Dermis blood vessel endothelial cell (primary cell): ENCODE measurements around the gene SF3A1. TPM values are rescaled to one million over a fixed set of nuclear protein-coding genes. Genes with fewer than 3 reads are reported as not detected.

Source experiments
- DNase-seq: peaks from one replicate; pipeline ENCODE4 v3.0.0; 2010
- total RNA-seq: library from RNA; depleted of rRNA; stranded (reverse); fragments of >200 nt; gene quantifications from 2 replicates; pipeline ENCODE4 v1.2.3, GENCODE V29; 2014

SF3A1 gene
- total RNA-seq, 1 donor from 2014 or later, result 17.5 TPM

DNA sequence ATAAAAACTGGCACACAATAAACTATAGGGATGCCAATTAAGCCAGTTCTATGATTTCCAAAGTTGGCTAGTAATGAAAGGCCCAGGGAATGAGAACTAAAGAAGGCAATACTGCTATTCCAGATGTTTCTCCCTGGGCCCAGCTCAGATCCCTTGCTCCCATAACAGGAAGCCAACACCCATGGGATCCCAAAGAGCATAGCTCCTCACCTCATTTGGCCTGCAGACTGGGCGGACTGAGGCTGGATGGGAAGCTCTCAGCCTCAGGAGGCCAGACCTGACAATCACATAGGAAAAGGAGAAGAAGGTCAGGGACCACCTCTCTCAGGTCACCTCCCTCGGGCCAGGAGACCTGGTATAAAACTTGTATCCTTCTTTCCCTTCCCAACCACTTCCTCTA is 35.2 kb downstream of the SF3A1 start:
- no peak for DNase-seq

DNA sequence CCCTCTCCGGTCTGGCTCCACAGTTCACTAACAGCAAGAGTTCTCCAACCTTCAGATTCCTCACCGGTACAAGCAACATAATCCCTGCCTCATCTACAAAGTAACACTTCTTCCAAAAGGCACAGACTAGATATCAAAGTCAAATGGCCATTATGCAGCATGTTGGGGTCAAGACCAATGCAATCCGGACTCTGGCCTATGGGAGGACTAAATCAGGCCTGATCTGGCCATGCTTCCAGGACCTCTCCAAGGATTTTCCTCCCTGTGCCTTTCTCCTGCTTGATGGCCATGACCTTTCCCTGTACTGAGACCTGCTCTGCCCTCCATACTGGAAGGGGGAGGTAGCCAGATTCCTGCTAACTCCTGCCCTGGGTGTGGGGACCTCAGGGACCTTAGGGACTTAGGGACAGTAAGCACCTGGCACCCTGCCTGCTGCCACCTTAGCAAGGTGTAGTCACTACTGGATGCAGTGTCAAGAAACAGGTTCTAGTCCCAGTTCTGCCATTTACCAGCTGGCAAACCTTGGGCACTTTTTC is 36.6 kb downstream of the SF3A1 start:
- DNase-seq, result no peak

DNA sequence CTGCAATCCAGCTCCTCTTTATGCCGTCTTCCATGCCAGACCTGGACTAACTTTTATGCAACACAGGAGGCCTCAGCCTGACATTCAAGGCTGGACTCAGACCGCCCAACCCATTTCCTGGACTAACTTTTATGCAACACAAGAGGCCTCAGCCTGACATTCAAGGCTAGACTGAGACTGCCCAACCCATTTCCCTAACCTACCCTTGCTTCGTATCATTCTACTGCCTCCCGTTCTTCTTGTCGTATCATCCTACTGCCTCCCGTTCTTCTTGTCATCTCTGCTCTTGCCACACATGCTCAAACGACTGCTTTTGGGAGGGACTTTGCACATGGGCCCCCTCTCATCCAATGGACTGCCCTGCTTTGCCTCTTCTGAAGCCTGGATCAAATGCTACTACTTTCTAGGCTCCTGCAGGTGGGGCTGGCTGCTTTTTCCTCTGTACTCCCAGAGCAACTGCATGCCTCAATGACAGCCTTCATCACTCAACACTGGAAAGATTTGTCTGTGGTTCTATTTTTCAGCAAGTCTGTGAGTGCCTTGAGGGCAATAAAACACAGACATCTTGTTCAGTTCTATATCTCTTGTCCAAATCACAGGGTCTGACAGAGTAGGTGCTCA is 37.8 kb downstream of the SF3A1 start:
- DNase-seq, result no peak

DNA sequence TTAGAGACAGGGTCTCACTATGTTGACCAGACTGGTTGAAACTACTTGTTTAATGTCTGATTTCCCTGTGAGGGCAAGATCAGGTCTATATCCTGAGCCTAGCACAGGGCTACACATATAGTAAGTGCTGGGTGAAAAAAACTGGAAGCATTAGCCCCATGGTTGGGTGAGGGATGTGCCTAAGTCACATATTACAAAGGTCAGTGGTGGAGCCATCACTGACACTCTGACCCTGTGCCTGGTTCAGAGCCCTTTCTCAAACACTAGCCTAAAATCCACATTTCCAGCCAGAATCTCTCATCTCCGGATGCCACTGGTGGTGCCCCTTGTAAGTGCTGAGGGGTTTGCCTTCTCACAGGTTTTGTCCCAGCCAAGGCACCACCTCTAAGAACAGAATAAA is 38.9 kb downstream of the SF3A1 start:
- no peak for DNase-seq

DNA sequence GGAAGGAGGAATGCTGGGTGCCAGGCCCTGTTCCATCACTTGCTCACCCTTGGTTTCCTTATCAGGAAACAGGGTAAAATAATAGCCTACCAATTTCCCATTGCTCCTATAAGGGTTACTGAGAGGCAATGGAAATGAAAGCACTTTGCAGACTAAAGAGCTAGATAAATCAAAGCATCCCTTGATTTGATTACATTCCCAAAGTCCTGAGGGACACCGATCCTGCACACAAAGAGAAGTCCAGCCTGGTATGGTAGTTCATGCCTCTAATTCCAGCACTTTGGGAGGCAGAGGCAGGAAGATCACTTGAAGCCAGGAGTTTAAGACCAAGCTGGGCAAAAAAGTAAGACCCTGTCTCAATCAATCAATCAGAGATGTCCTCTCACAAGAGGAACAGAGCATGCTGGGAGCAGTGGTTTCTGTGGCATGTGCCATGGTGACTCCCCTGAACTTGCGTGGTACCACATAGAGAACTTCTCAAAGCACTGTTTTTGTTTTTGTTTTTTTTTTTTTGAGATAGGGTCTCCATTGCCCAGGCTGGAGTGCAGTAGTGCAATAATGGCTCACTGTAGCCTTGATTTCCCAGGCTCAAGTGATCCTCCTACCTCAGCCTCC is 40.6 kb downstream of the SF3A1 start:
- no peak for DNase-seq

DNA sequence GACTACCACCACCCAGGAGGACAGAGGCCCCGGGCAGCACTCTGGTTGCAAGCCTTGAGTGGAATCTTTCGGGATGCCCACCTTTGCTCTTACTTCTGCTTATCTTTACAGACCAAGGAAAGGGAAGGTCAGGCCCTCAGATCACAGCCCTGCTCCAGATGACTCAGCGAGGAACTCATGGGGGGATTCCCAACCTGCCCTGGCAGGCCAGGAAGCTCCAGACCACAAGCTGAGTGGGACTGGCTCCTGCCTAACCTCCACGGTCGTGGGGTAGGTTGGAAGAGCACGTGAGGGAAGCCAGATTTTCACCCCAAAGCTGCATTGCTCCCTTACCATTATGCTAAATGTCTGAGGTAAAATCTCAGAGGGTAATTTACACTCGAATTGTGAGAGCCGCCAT is 41.8 kb downstream of the SF3A1 start:
- peak; percentile 60 for DNase-seq

DNA sequence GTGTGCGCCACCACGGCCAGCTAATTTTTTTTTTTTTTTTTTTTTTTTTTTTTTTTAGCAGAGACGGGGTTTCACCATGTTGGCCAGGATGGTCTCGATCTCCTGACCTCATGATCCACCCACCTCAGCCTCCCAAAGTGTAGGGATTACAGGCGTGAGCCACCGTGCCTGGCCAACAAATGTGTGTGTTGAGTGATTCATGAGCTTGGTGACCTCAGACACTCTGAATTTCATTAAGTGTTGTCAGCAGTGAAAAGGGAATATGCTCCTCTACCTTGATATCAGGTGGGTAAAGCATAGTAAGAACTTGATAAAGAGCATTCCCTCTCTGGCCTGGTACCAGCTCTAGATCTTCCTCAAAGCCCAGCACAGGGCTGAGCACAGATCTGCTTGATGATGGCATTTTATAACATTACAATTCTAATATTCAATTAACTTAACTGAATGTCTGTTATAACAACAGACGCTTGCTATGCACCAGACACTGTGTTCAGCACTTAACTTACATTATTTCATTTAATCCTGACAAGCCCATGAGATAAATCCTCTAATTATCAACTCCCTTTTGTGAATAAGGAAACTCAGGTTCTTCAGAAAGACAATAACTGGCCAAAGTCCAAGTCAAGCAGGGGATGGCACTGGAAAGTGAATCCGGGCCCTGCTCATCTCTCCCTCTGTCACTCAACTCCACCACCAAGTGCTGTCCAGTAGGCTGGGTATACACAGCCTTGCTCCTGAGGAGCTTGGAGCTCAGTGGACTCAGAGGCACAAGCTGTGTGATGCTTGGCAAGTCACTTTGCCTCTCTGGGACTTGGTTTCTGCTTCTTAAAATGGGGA is 42.9 kb downstream of the SF3A1 start:
- DNase-seq, result peak; percentile 15

DNA sequence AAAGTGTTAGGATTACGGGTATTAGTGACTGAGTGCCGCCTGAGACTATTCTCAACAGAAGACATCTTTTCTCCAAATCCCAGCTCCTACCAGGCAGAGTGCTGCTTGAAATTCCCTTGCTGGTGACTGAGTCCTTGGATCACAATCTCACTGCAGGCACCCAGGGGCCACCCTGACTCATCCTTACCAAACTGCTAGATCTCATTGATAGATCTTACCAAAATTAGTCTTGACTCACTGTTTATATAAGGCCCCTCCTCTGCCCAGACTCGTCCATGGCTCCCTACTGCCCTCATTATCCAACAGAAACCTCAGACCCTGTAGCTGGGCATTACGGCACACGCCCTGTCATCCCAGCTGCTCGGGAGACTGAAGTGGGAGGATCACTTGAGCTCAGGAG is 44.6 kb downstream of the SF3A1 start:
- no peak for DNase-seq

DNA sequence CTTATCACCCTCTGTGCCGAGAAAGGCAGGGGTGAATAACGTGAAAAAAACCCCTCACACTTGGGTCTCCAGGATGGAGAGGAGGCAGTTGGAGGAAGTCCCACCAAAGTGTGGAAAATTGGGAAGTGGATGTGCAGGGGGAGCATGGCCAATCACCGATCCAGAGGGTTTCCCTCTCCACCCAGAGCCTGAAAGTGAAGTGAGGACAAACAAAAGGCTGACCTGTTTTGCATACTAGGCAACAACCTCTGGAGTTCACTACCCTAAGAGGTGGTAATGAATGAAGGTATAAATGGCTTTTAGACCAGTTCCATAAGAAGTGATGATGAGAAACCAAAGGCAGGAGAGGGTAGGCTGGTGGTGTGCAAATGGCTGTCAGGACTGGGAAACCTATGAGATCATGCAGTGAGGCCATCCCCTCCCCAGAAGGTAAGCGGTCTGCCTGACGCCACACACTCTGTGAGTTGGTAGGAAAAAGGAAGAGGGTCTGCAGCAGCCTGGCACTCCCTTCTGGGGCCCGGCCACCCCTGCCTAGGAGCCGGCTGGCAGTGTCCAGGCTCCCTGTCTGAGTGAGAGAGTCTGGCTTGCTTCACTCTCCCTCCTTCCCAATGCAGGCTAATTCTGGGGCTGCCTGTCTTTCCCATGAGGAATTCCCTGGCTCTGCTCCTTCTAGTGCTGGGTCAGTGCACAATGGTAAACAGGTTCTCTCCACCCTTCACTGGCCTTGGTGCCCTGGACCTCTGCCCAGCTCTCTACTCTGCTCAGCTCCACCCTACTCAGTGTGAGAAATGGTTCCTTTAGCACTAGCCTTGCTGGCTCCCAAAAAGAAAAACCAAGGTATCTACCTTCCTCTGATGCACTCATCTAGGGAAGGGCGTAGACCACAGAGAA is 45.6 kb downstream of the SF3A1 start:
- DNase-seq, result no peak

DNA sequence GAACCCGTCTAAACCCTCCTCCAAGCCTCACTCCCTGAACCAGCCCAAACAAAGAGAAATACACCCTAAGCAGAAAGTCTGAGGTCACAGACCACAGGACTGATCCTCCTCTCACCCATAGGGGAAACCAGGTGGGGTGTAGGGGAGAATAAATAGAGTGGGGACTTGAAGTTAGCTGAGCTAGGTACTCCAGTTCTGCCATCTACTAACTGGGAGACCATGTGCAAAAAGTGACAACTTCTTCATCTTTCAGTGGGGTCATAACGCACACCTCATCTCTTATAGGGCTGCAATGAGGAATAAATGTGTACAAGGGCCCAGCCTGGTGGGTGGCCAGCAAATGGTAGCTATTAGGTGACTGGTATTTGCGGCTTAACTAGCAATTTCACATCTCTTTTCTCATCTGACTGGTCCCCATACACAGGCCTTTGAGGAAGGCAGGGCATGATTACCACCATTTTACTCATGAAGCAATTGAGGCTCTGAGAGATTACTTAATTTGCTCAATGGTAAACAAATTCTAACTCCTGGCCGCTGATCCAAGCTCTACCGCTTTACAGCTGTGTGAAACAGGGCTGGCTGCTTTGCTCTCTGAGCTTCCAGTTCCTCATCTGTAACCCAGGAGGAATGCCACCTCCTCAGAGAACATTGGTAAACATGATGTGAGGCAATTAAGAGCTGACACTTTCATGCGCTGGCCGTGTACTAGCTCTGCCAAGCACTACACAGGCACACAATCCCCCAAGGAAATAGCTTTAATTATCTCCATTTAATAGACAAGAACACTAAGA is 46.5 kb downstream of the SF3A1 start:
- DNase-seq, result no peak

DNA sequence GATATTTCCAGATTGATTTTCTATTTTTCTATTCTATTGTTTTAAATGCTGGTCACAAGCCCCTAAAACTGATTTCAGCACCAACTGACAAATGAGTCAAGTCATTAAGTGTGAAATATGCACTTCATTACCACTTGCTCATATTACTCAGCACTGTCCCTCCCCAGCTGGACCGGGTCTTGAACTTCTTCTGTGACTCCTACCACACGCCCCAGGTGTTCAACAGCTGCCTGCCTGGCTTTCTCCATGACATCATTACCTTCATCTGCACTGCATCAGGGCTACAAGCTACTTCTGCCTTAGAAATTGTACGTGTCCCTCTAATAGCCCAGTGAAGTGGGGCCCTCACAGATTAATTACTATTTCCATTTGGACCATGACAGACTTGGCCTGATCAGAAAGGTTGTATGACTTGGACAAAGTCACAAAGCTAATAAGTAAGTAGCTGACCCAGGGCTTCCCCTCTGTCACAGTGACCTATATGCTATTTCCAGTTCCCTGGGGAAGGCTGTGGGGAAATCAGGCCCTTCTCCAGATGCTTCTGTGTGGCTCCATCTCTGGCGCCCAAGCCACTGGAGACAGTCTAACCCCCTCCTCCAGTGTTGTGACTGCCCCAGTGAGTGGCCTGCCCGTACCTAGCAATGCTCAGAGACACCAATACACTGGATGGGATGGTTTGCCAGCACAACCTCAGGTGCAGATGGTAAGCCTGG is 48.0 kb downstream of the SF3A1 start:
- DNase-seq, result peak; percentile 27

DNA sequence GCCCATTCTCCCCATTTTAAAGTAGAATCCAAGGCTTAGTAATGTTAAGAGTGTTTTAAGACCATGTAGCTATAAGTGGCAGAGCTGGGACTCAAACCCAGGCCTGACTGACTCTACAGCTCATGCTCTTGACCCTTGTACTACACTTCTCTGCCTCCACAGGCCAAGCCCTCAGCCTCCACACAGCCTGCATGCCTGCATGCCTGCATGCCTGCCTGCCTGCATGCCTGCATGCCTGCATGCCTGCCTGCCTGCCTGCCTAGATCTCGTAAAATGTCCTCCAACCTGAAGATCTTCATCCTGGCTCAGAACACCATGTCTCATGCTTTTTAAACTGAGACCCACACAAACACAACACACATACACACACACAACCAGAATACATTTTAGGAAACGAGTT is 48.6 kb downstream of the SF3A1 start:
- DNase-seq, result no peak

DNA sequence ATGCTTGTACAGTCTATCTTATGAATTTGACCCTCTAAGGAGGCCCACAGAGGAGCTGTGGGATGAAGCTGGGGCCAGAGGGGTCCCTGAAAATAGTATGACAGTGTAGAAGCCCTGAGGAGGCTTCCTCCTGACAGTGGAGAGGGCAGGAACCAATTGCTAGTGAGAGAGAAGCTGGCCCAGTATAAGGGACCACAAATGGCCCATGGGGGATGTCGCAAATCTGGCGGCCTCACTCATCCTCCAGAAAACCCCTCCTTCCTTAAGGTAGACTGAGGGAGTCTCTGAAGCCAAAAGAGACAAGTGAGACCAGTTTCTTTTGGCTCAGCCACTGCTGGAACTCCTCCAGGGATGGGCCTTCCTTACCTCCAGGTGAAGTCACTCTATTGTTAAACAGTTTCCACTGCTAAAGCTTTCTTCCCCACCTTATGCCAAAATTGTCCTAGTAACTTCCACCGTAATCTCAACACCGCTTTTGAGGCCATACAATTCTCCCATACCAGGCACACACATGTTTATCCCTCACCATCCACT is 49.6 kb downstream of the SF3A1 start:
- no peak for DNase-seq

DNA sequence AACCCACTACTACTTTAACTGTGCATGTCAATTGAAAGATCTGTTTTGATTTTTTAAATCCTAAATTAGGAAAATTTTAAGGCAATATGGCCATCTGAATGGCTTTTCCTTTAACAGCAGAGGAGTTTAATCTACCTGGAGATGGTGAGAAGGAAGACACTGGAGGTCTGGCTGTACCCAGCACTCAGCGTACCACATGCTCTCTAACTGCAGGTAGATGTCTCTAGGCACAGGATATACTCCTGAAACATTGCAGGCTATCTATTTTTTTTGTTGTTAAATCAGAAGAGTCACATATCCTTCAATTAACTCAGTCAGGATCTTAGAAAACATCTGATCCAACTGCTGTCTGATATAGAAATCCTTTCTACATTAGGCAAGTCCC is 50.1 kb downstream of the SF3A1 start:
- DNase-seq, result no peak

DNA sequence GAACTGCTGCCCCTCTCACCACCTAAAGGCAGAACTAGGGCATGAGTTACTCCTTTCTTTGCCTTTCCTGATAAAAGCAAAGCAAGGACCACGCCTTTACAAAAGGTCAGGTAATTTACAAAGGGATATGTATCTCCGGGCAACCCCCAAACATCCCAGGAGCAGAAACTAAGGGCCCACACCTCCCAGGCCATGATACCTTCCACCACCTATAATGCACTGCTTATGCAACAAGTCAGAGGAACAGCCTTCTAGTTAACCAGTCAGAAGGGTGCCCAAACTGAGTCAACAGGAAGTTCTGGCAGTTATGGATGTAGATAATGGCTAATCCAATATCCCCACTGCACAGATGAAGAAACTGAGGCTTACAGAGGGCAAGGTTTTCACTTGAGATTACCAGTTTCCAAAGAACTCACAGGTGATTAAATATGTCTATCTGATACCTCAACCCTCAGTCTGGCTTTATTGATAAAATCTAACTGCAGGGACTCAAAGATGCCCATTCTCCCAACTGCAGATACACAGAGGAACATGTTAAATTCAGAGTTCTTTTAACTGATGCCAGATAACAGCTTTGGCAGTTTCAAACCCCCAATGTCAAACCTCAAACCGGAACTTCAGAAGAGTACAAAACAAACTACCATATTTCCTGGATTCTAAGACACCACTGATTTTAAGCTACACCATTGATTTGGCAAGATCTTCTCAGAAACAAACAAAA is 50.6 kb downstream of the SF3A1 start:
- peak; percentile 46 for DNase-seq

DNA sequence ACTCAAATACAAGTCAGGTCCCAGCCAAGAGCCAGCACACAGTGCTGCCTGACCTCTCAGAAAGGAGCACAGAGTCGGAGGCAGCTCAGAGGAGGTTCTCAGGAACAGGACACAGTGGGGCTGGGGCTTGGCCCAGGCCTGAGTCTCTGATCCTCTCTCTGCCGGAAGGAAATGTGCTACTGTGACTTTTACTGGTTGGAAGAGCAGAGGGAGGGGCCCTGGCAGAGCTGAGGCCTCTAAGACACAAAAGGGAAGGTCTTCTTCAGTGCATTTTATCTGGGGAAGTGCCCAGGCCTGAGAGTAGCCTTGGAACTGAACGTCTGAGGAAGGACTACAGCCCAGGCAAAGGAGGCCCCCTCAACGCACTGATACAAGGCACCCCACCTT is 51.2 kb downstream of the SF3A1 start:
- DNase-seq, result peak; percentile 72

DNA sequence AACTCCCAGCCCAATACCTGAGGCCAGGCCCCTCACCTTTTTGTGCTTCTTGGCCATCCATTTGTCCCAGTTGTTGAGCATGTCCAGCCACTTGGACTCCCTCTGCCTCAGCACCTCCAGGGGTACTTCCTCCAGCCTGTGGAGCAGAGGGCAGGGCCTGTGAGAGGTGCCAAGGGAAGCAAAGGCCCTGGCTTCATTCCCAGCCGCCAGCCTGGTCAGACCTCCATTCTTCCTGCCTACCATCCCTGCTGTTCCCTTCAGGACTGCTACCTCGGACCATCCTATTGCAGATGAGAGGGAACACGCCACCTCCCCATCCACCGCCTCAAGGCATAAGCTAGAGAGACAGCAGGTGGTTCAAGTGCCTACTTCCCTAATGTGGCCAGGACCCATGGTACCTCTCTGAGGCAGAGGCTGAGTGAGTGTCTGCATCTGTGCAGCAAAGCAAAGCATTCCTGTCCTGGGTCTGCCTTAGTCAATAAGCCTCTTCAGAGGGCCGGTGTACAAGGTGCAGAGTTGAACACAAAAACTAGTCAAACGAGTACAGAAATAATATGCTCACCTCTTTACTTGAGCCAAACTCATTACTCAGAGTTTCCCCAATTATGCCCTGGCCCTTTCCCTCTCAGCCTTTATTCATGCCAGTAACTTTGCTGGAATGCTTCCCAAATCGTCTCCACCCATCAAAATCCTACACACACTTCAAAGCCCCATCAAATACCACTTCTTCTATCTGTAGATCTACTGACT is 52.0 kb downstream of the SF3A1 start:
- peak; percentile 41 for DNase-seq

DNA sequence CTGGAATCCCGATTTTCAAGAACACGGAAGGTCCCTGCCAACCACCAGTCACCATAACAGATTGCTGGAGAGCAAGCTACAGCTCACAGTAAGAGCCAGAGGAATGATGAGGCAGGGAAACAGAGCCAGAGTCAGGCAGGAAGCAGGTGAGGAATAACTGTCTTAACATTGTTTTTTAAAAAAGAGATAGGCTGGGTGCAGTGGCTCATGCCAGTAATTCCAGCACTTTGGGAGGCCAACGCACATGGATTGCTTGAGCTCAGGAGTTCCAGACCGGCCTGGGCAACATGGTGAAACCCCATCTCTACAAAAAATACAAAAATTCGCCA is 53.9 kb downstream of the SF3A1 start:
- peak; percentile 39 for DNase-seq

DNA sequence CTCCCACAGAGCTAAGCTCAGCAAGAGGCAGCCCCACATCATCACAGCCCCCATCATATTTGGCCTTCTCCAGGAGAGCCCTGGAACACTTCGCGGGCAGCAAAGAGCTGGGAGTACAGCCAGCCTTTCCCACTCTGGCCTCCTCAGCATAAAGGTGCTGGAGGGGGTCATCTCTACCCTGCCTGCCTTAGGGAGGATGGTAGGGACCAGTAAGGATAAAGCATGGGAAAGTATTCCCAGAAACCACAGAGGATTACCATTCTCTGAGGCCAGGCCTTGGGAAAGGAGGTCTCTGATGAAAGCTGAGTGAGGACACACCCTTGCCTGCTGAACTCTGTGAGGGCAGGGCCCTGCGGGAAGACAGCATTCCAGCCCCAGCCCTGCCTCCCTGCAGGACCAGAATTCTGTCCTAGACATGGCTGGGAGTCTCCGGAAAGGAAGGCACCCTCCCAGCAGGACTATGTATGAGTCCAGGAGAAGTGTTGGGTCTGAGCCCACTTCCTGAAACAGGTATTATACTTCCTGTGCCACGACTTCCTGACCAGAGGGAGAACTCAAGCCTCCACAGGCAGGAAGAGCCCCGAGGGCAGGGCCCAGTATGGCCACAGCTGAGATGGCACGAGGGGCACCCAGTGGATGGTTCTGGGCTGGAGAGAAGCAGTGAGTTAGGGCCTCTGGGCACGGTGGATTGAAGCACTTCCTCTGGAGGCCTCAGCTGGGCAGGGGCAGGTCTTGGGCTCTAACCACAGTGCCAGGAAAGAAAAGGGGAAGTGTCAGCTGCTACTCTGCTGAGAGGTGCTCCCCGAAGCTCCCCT is 54.5 kb downstream of the SF3A1 start:
- DNase-seq, result peak; percentile 13
